ENCODE results near the gene NARF. TPM values are rescaled to one million over a fixed set of nuclear protein-coding genes. Genes with fewer than 3 reads are reported as not detected.

The NARF gene
- total RNA-seq, 4 donors from 2014 or later: 47.5 to 69.7 (median 48.7) TPM

DNA sequence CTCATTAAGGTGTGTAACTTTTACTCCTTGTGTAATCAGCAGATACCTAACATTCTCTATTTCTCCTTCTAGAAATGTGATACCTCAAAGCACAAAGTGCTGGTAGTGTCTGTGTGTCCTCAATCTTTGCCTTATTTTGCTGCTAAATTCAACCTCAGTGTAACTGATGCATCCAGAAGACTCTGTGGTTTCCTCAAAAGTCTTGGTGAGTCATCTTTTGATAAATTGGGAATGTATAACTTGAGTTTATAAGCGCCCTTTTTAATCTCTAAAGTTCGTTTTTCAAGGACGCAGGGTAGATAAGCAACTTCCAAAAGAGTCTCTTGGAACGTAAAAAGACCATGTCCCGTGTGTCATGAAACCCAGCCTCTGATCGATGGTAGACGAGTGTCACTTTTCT is 10.2 kb downstream of the NARF start:
- no peak for DNase-seq
- intact Hi-C loops (cut with DNase I): no loop called here
- H3K27ac ChIP-seq: no peak overlapping the region
- no peaks in the 10 kb centered on the region for H3K4me1 ChIP-seq
- H3K4me3 ChIP-seq (replicated peaks in 1 of 3): no peak overlapping the region
- WGBS, 2 donors: 93 to 95% methylated on average over 7 of the region's 7 CpGs
- no peaks in the 10 kb centered on the region for H3K9me3 ChIP-seq
- H3K36me3 ChIP-seq: peaks cover 49 to 50% of the 10 kb centered on the region in 2 donors
- TF ChIP-seq POLR2A (IDR thresholded peaks at IDR 0.05): no peak
- TF ChIP-seq CTCF (IDR thresholded peaks at IDR 0.05): no peak
- no peaks in the 10 kb centered on the region for H3K27me3 ChIP-seq

- intact Hi-C loops (cut with DNase I): no loop called here
- no peak for TF ChIP-seq CTCF (IDR thresholded peaks at IDR 0.05)
- TF ChIP-seq POLR2A (IDR thresholded peaks at IDR 0.05): no peak
- 96 to 97% methylated on average over 7 of the region's 7 CpGs for WGBS, 2 donors
Observed at GRCh38 chr17:82470065-82470464, 11.5 kb downstream of the NARF start.

GRCh38 chr17:82474223-82475010 is 15.9 kb downstream of the NARF start:
- no peak overlapping the region for H3K27ac ChIP-seq
- DNase-seq: no peak
- intact Hi-C loops (cut with DNase I): no loop called here
- H3K9me3 ChIP-seq: no peaks in the 10 kb centered on the region
- WGBS, 2 donors: 85 to 92% methylated on average over 11 of the region's 11 CpGs
- H3K27me3 ChIP-seq: no peaks in the 10 kb centered on the region
- no peaks in the 10 kb centered on the region for H3K4me1 ChIP-seq
- H3K4me3 ChIP-seq (replicated peaks in 1 of 3): no peak overlapping the region
- no peak for TF ChIP-seq POLR2A (IDR thresholded peaks at IDR 0.05)
- TF ChIP-seq CTCF (IDR thresholded peaks at IDR 0.05): no peak
- H3K36me3 ChIP-seq: peaks cover 23 to 24% of the 10 kb centered on the region in 2 donors

More at GRCh38 chr17:82470065-82470464, 11.5 kb downstream of the NARF start:
- H3K4me1 ChIP-seq: no peaks in the 10 kb centered on the region
- H3K27me3 ChIP-seq: no peaks in the 10 kb centered on the region
- H3K4me3 ChIP-seq (replicated peaks in 1 of 3): no peak overlapping the region
- no peaks in the 10 kb centered on the region for H3K9me3 ChIP-seq
- H3K36me3 ChIP-seq: peaks cover 36 to 42% of the 10 kb centered on the region in 2 donors
- no peak for DNase-seq
- H3K27ac ChIP-seq: no peak overlapping the region

GRCh38 chr17:82475458-82475857 is 16.9 kb downstream of the NARF start:
- Histone ChIP-seq H3K27ac (no peak overlapping the region), H3K36me3 (peaks cover 26 to 33% of the 10 kb centered on the region in 2 donors), H3K4me3 (replicated peaks in 1 of 3) (no peak overlapping the region), H3K9me3 (no peaks in the 10 kb centered on the region), H3K27me3 (no peaks in the 10 kb centered on the region), H3K4me1 (no peaks in the 10 kb centered on the region)
- 93 to 94% methylated on average over 8 of the region's 8 CpGs for WGBS, 2 donors
- TF ChIP-seq POLR2A (IDR thresholded peaks at IDR 0.05): no peak
- no peak for TF ChIP-seq CTCF (IDR thresholded peaks at IDR 0.05)
- no peak for DNase-seq
- intact Hi-C loops (cut with DNase I): no loop called here

DNA sequence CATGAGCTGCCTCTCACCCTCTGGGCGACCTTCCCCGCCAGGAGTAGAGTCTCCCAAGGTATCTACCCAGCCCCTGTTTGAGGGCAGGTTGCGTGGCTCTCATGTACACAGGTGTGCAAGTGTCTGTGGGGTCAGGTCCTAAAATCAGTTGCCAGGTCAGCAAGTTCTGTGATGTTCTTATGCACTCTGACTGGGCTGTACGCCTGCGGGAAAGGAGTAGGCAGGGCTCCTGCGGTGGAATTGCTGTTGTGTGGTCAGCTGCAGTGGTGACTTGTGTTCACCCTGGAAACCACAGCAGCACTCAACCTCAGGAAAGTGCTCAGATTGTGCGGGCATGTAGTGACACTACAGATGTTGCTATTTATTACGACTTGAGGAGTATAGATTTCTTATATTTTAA is 19.4 kb downstream of the NARF start:
- Histone ChIP-seq H3K27me3 (no peaks in the 10 kb centered on the region), H3K27ac (no peak overlapping the region), H3K4me3 (replicated peaks in 1 of 3) (no peak overlapping the region), H3K9me3 (no peaks in the 10 kb centered on the region), H3K36me3 (peaks cover 23 to 36% of the 10 kb centered on the region in 2 donors), H3K4me1 (no peaks in the 10 kb centered on the region)
- intact Hi-C loops (cut with DNase I): no loop called here
- 92 to 94% methylated on average over 5 to 8 of the region's 8 CpGs for WGBS, 2 donors
- TF ChIP-seq POLR2A (IDR thresholded peaks at IDR 0.05) (no peak), CTCF (IDR thresholded peaks at IDR 0.05) (no peak)
- DNase-seq: no peak
